Tibial nerve (tissue), 4 donors: ENCODE results near the gene CDC42EP3.

Source experiments
- CTCF ChIP-seq, 5 experiments: fragments of 200-600 bp in 3 of 5; fragments of 450-650 bp in 2 of 5; sonication (generic) in 3 of 5; IDR thresholded peaks; one replicate each; pipeline ENCODE4 v1.5.1; 2016 to 2019; ENCODE audit warnings: antibody characterized with exemption in 5 of 5, mild to moderate bottlenecking in 3 of 5, moderate library complexity in 2 of 5
- EP300 ChIP-seq, 2 donors: sonication (generic); formaldehyde crosslinking; IDR thresholded peaks; one replicate each; pipeline ENCODE4 v1.6.1; 2017; ENCODE audit warnings: antibody characterized with exemption in 2 of 2, mild to moderate bottlenecking in 1 of 2
- POLR2A ChIP-seq, 2 donors: fragments of 450-650 bp; IDR thresholded peaks; one replicate each; pipeline ENCODE4 v1.6.1; 2017; ENCODE audit warnings: antibody characterized with exemption in 2 of 2, mild to moderate bottlenecking in 2 of 2, moderate library complexity in 2 of 2

GRCh38 chr2:37643730-37644078 is 27.7 kb downstream of the CDC42EP3 start:
- TF ChIP-seq POLR2A (IDR thresholded peaks at IDR 0.05) (no peak), CTCF (IDR thresholded peaks at IDR 0.05) (no peak), EP300 (IDR thresholded peaks at IDR 0.05) (no peak)
